GM15510 (cell line): ENCODE results near the gene CCT5.

Experiments used
- POLR2A ChIP-seq: IDR thresholded peaks from 3 replicates; pipeline ENCODE4 v1.6.1; 2011; ENCODE audit warnings: borderline replicate concordance; ENCODE audit not compliant: insufficient read length; ENCODE audit errors: extremely low read depth

Gene CCT5

GRCh38 chr5:10261065-10261464 is 11.0 kb downstream of the CCT5 start:
- no peak for TF ChIP-seq POLR2A

GRCh38 chr5:10262121-10262774 is 12.2 kb downstream of the CCT5 start:
- no peak for TF ChIP-seq POLR2A

GRCh38 chr5:10262995-10263394 is 12.9 kb downstream of the CCT5 start:
- no peak for TF ChIP-seq POLR2A

DNA sequence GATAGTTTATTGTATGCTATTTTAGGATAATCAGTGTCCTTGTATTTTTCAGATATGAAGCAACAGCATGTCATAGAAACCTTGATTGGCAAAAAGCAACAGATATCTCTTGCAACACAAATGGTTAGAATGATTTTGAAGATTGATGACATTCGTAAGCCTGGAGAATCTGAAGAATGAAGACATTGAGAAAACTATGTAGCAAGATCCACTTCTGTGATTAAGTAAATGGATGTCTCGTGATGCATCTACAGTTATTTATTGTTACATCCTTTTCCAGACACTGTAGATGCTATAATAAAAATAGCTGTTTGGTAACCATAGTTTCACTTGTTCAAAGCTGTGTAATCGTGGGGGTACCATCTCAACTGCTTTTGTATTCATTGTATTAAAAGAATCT is 14.5 kb downstream of the CCT5 start:
- no peak for TF ChIP-seq POLR2A

- no peak for TF ChIP-seq POLR2A
Measured at GRCh38 chr5:10265245-10266109, 15.4 kb downstream of the CCT5 start.

DNA sequence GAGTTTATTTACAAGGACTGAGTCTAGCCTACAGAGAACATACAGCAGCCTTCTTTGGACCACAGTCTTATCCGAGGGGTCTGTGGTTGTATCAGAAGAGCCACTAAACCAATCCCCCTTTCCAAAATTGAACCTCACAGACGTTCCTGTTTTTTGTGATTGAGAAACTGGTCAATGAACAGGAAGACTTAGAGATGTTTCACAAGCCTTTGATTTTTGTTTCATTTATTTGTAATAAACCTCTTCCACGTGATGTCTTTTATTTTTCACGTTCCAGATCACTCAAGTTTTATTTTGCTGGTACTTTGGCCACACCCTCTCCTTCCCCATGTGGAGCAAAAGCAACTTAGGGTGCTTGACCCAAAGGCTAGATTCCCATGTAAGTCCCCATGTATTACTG is 16.1 kb downstream of the CCT5 start:
- no peak for TF ChIP-seq POLR2A

GRCh38 chr5:10266839-10267238 is 16.8 kb downstream of the CCT5 start:
- TF ChIP-seq POLR2A, result no peak

DNA sequence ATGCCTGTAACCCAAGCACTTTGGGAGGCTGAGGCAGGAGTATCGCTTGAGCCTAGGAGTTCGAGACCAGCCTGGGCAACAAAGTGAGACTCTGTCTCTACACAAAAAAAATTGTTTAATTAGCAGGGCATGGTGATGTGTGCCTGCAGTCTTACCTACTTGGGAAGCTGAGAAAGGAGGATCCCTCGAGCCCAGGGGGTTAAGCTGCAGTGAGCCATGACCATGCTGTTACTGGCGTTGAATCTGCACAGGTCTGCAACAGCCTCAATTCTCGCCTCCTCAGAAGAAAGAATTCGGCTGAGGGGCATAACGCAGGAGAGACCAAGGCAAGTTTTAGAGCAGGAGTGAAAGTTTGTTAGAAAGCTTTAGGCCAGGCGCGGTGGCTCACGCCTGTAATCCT is 18.0 kb downstream of the CCT5 start:
- TF ChIP-seq POLR2A, result no peak

DNA sequence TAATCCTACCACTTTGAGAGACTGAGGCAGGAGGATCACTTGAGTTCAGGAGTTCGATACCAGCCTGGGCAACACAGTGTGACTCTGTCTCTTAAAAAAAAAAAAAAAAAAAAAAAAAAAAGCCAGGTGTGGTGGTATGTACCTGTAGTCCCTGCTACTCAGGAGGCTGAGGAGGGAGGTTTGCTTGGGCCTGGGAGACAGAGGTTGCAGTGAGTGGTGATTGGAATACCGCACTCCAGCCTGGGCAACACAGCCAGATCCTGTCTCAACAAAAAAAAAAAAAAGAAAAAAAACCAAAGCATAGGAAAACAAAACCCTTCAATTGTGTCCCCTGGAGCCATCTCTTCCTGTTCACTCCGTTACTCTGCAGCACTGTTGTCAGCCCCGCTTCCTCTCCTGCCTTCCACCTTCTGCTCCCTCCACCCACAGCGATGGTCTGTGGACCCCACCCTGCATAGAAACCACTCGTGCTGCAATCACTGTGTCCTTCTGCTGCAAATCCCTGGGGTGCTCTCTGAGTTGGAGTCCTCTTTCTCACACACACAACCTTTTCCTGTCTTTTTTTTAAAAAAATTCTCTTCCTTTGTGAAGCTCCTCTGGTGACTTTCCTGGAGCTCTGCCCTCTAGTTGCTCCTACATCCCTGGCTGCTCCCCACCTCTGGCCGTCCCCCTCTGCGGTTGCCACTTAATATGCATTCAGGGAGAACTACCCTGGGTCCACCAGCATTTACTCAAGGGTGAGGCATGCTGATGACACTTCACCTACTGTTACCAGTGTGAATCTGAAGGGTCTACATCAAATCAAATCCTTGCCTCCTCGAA is 22.2 kb downstream of the CCT5 start:
- no peak for TF ChIP-seq POLR2A

- TF ChIP-seq POLR2A, result no peak
Measured at GRCh38 chr5:10275460-10275859, 25.4 kb downstream of the CCT5 start.

- TF ChIP-seq POLR2A, result no peak
Measured at GRCh38 chr5:10275991-10276390, 25.9 kb downstream of the CCT5 start.

DNA sequence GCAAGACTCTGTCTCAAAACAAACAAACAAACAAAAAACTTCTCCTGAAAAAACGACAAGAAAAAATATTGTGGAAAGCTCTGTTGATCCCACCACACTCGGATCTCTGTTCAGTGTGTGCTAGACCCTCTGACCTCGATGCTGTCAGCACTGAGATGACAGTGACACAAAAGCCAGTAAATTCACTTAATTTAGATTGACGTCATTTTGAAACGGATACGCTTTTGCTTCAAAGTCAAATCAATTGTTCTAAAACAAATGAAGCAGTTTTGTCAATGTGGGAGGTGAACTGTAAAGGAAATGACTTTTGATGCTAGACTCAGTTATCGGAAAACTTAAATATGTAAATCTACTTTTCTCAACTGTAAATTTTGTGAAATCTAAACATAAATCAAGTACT is 26.6 kb downstream of the CCT5 start:
- no peak for TF ChIP-seq POLR2A

GRCh38 chr5:10277773-10278630 is 27.9 kb downstream of the CCT5 start:
- no peak for TF ChIP-seq POLR2A

DNA sequence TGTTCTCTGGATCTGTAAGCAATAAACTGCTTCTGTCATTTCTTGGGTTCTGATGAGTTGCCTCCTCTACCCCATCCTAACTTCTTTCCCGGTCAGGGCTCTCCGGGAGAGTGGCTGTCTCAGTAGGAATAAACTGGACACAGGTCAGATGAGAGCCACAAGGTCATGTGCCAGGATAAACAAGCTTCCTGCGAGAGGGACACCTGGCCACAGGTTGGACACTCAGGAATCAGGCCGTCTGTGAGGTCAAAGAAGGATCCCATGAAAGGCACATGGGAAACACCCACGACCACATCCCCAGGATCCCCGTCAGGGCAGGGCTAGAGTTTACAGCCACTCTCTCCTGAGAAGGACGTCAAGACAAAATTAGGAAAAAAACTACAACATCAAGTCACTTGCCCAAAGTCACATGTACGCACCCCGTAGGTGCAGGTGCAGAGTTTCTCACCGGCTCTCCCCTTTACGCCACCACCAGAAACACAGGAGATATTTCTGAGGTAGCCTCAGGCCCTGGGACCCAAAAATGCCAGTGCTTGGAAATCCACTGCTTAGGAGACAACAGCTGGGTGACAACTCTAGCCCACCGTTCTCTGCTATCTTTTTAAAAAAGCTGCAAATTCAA is 28.7 kb downstream of the CCT5 start:
- no peak for TF ChIP-seq POLR2A
